Parathyroid adenoma (tissue), 2 donors: Measurements from ENCODE around the gene NRXN3.

Experiments
- H2AFZ ChIP-seq: fragments of 300-600 bp; sonication (generic); one replicate; pipeline ENCODE4 v1.7.0; 2017; ENCODE audit warnings: antibody characterized with exemption, mild to moderate bottlenecking
- H3K27ac ChIP-seq: fragments of 300-600 bp; sonication (generic); one replicate; pipeline ENCODE4 v1.7.0; 2017
- H3K27me3 ChIP-seq: fragments of 300-600 bp; sonication (generic); one replicate; pipeline ENCODE4 v1.7.0; 2017; ENCODE audit warnings: low read length; ENCODE audit not compliant: control insufficient read depth, insufficient read depth
- H3K36me3 ChIP-seq: fragments of 300-600 bp; sonication (generic); one replicate; pipeline ENCODE4 v1.7.0; 2017; ENCODE audit warnings: low read length; ENCODE audit not compliant: control insufficient read depth, insufficient read depth
- H3K4me1 ChIP-seq: fragments of 300-600 bp; sonication (generic); one replicate; pipeline ENCODE4 v1.7.0; 2017; ENCODE audit warnings: control low read depth
- H3K4me2 ChIP-seq: fragments of 300-600 bp; sonication (generic); one replicate; pipeline ENCODE4 v1.7.0; 2017; ENCODE audit warnings: low read length
- H3K4me3 ChIP-seq: fragments of 300-600 bp; sonication (generic); one replicate; pipeline ENCODE4 v1.7.0; 2017; ENCODE audit warnings: low read depth, low read length
- H3K79me2 ChIP-seq: fragments of 300-600 bp; sonication (generic); one replicate; pipeline ENCODE4 v1.7.0; 2017; ENCODE audit warnings: control low read depth
- H3K9ac ChIP-seq: fragments of 300-600 bp; sonication (generic); one replicate; pipeline ENCODE4 v1.7.0; 2017; ENCODE audit warnings: mild to moderate bottlenecking
- H3K9me3 ChIP-seq: fragments of 300-600 bp; sonication (generic); one replicate; pipeline ENCODE4 v1.7.0; 2017; ENCODE audit warnings: low read length; ENCODE audit not compliant: control insufficient read depth
- CTCF ChIP-seq: fragments of 300-600 bp; sonication (generic); IDR thresholded peaks from one replicate; pipeline ENCODE4 v1.7.0; 2017; ENCODE audit warnings: antibody characterized with exemption, mild to moderate bottlenecking
- donor health status: primary hyperparathyroidism.

Gene NRXN3

GRCh38 chr14:79555429-79555828, 1385.3 kb downstream of the NRXN3 start:
- no peaks in the 10 kb centered on the region for H3K9me3 ChIP-seq
- TF ChIP-seq CTCF: no peak
- H3K4me1 ChIP-seq: no peaks in the 10 kb centered on the region
- H3K4me3 ChIP-seq: no peak overlapping the region
- peaks cover 4% of the 10 kb centered on the region for H3K79me2 ChIP-seq
- H3K36me3 ChIP-seq: no peaks in the 10 kb centered on the region
- H3K27ac ChIP-seq: no peak overlapping the region
- no peak overlapping the region for H2AFZ ChIP-seq
- no peak overlapping the region for H3K4me2 ChIP-seq
- no peaks in the 10 kb centered on the region for H3K27me3 ChIP-seq
- no peak overlapping the region for H3K9ac ChIP-seq

GRCh38 chr14:79557309-79557708, 1387.1 kb downstream of the NRXN3 start:
- no peaks in the 10 kb centered on the region for H3K36me3 ChIP-seq

DNA sequence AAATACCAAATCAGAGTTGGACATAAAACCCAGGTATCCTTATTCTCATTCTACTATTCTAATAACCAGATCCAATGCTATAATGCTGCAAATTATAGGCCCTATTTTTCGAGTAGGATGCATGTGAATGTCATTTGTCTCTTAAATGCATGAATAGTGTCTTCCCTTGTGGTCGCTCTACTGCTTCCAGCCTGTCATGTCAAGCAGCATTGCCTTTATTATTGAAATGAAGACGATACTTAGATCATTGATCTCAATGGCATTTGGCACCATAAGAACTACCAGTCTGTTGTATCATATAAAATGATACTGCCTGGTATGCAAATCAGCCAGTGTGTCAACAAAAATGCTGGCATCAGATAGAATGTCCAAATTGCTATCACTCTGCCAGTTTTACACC, 1392.0 kb downstream of the NRXN3 start:
- no peaks in the 10 kb centered on the region for H3K36me3 ChIP-seq
- no peaks in the 10 kb centered on the region for H3K9me3 ChIP-seq
- H3K4me1 ChIP-seq: peaks cover 4% of the 10 kb centered on the region
- H3K4me3 ChIP-seq: no peak overlapping the region
- TF ChIP-seq CTCF: no peak
- H3K27ac ChIP-seq: no peak overlapping the region
- no peak overlapping the region for H3K4me2 ChIP-seq
- H3K27me3 ChIP-seq: no peaks in the 10 kb centered on the region
- H3K79me2 ChIP-seq: no peaks in the 10 kb centered on the region
- H2AFZ ChIP-seq: no peak overlapping the region
- no peak overlapping the region for H3K9ac ChIP-seq

More at GRCh38 chr14:79557309-79557708, 1387.1 kb downstream of the NRXN3 start:
- no peak overlapping the region for H2AFZ ChIP-seq
- H3K9me3 ChIP-seq: no peaks in the 10 kb centered on the region
- no peak overlapping the region for H3K4me2 ChIP-seq
- H3K4me1 ChIP-seq: no peaks in the 10 kb centered on the region
- no peak overlapping the region for H3K9ac ChIP-seq
- no peaks in the 10 kb centered on the region for H3K27me3 ChIP-seq
- H3K4me3 ChIP-seq: no peak overlapping the region
- H3K27ac ChIP-seq: no peak overlapping the region
- H3K79me2 ChIP-seq: peaks cover 2% of the 10 kb centered on the region
- TF ChIP-seq CTCF: no peak

DNA sequence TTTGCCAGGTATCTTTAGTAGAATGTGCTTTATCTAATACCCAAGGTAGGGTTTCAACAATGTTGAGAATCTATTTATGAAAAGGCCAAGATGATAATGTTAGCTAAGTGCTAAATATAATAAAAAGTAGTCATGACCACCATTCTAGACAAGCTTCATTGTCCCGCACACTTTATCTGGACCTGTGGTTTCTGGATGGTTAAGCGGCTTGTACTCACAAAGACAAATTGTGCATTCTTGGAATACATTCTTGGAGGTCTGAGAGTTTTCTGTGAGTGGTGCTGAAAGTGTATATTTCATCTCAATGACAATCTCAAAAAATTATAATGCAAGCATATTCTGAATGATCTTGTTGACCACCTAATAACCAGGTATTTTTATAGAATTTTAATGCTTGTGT, 1394.2 kb downstream of the NRXN3 start:
- Histone ChIP-seq H3K9ac (no peak overlapping the region), H3K27ac (no peak overlapping the region), H3K4me2 (no peak overlapping the region), H3K4me3 (no peak overlapping the region), H2AFZ (no peak overlapping the region), H3K36me3 (no peaks in the 10 kb centered on the region), H3K27me3 (no peaks in the 10 kb centered on the region), H3K4me1 (peaks cover 4% of the 10 kb centered on the region), H3K9me3 (no peaks in the 10 kb centered on the region), H3K79me2 (no peaks in the 10 kb centered on the region)
- no peak for TF ChIP-seq CTCF

GRCh38 chr14:79567306-79567705, 1397.1 kb downstream of the NRXN3 start:
- Histone ChIP-seq H3K9me3 (no peaks in the 10 kb centered on the region), H3K4me1 (peaks cover 4% of the 10 kb centered on the region), H3K36me3 (no peaks in the 10 kb centered on the region), H3K27me3 (no peaks in the 10 kb centered on the region), H3K4me3 (no peak overlapping the region), H3K4me2 (no peak overlapping the region), H2AFZ (no peak overlapping the region), H3K79me2 (no peaks in the 10 kb centered on the region), H3K27ac (no peak overlapping the region), H3K9ac (no peak overlapping the region)
- TF ChIP-seq CTCF: no peak
